Stimulated activated CD4-positive, alpha-beta T cell treated with anti-CD3 and anti-CD28 coated beads, TNF-alpha, amount 100 ng/mL, for 48 hours (primary cell): ENCODE measurements around the gene TMEM37.

Source experiments
- DNase-seq, 3 donors: peaks; one replicate each; pipeline ENCODE4 v3.0.0-alpha.2; 2020; ENCODE audit warnings: low read depth in 3 of 3

TMEM37 gene

GRCh38 chr2:119478188-119478977 is 46.7 kb downstream of the TMEM37 start:
- DNase-seq: no peak

GRCh38 chr2:119478978-119479295 is 47.3 kb downstream of the TMEM37 start:
- no peak for DNase-seq

- no peak for DNase-seq
Observed at GRCh38 chr2:119480184-119480583, 48.5 kb downstream of the TMEM37 start.

GRCh38 chr2:119480718-119481142 is 49.1 kb downstream of the TMEM37 start:
- DNase-seq: no peak

- no peak for DNase-seq
Observed at GRCh38 chr2:119481501-119482455, 50.1 kb downstream of the TMEM37 start.

GRCh38 chr2:119482481-119483394 is 51.1 kb downstream of the TMEM37 start:
- DNase-seq: no peak

GRCh38 chr2:119483395-119483753 is 51.7 kb downstream of the TMEM37 start:
- no peak for DNase-seq

GRCh38 chr2:119483896-119484718 is 52.5 kb downstream of the TMEM37 start:
- no peak for DNase-seq

GRCh38 chr2:119484834-119485233 is 53.2 kb downstream of the TMEM37 start:
- no peak for DNase-seq

- DNase-seq: no peak
Observed at GRCh38 chr2:119485336-119486110, 53.9 kb downstream of the TMEM37 start.

GRCh38 chr2:119486196-119486827 is 54.7 kb downstream of the TMEM37 start:
- no peak for DNase-seq

GRCh38 chr2:119486886-119487285 is 55.2 kb downstream of the TMEM37 start:
- no peak for DNase-seq

GRCh38 chr2:119487434-119488244 is 56.0 kb downstream of the TMEM37 start:
- no peak for DNase-seq
